Ovary (tissue), 3 donors: Measurements from ENCODE around the gene ANKRD33B.

Experiments used
- CTCF ChIP-seq, 3 donors: fragments of 450-650 bp in 2 of 3; fragments of 200-600 bp in 1 of 3; IDR thresholded peaks; one replicate each; pipeline versions ENCODE4 v1.5.1 to v1.8.0; 2016 to 2022; ENCODE audit warnings: antibody characterized with exemption in 3 of 3, mild to moderate bottlenecking in 1 of 3
- EP300 ChIP-seq: sonication (generic); formaldehyde crosslinking; IDR thresholded peaks from one replicate; pipeline ENCODE4 v1.6.1; 2017; ENCODE audit warnings: antibody characterized with exemption
- POLR2A ChIP-seq: fragments of 450-650 bp; IDR thresholded peaks from one replicate; pipeline ENCODE4 v1.6.1; 2017; ENCODE audit warnings: antibody characterized with exemption, mild to moderate bottlenecking, moderate library complexity
- donor health status: DM: no; HTN: no; CAD: no.

GRCh38 chr5:10669983-10670382 lies 106.1 kb downstream of the ANKRD33B start:
- no peak for TF ChIP-seq POLR2A
- TF ChIP-seq CTCF (IDR thresholded peaks at IDR 0.05): no peak
- no peak for TF ChIP-seq EP300
